PC-3 (cell line): Measurements from ENCODE around the gene GIMD1. TPM values are rescaled to one million over a fixed set of nuclear protein-coding genes. Genes with fewer than 3 reads are reported as not detected.

Experiments
- ATAC-seq: fragments of 200-7000 bp; cut with Tn5 transposase; 2 replicates; pipeline ENCODE4 v1.9.1; 2020; ENCODE audit warnings: mild to moderate bottlenecking, moderate library complexity
- BruUV-seq: library from RNA; stranded (reverse); fragments of 400-500 nt; replicated peaks from 2 replicates; lab custom pipeline; 2021; lab: Mats Ljungman, UMichigan
- CTCF ChIA-PET: fragments of 300-600 bp; sonication (Branson Sonifier 250); formaldehyde crosslinking; loops from one replicate; lab custom pipeline; 2022; ENCODE audit warnings: antibody characterized with exemption; lab: Charles Lee
- POLR2A ChIA-PET: fragments of 300-600 bp; sonication (Branson Sonifier 250); formaldehyde crosslinking; loops from one replicate; lab custom pipeline; 2022; ENCODE audit warnings: antibody characterized with exemption; ENCODE audit not compliant: unreplicated experiment; lab: Charles Lee
- DNase-seq: peaks from one replicate; pipeline ENCODE4 v3.0.0-alpha.2; 2015
- H2AFZ ChIP-seq: fragments of 300-600 bp; sonication (generic); 2 replicates; pipeline ENCODE4 v1.6.0; 2016; ENCODE audit warnings: antibody characterized with exemption, low read length
- H3F3A ChIP-seq: fragments of 300-600 bp; sonication (generic); one replicate; pipeline ENCODE4 v1.6.0; 2017; ENCODE audit warnings: antibody characterized with exemption, low read length, control low read depth, mild to moderate bottlenecking; ENCODE audit not compliant: unreplicated experiment
- H3K27ac ChIP-seq: fragments of 300-600 bp; sonication (generic); 2 replicates; pipeline ENCODE4 v1.5.1; 2016; ENCODE audit warnings: mild to moderate bottlenecking, low read length
- H3K27me3 ChIP-seq: fragments of 300-600 bp; sonication (generic); 2 replicates; pipeline ENCODE4 v1.6.1; 2016; ENCODE audit warnings: low read length, mixed read lengths
- H3K36me3 ChIP-seq: fragments of 300-600 bp; sonication (generic); 2 replicates; pipeline ENCODE4 v1.6.1; 2016; ENCODE audit warnings: low read depth, mixed run types, low read length, mixed read lengths
- H3K4me1 ChIP-seq: fragments of 300-600 bp; sonication (generic); 2 replicates; pipeline ENCODE4 v1.5.1; 2016; ENCODE audit warnings: low read length; ENCODE audit not compliant: insufficient read depth
- H3K4me2 ChIP-seq: fragments of 300-600 bp; sonication (generic); 2 replicates; pipeline ENCODE4 v1.6.0; 2016; ENCODE audit warnings: low read length
- H3K4me3 ChIP-seq: fragments of 300-600 bp; sonication (generic); 2 replicates; pipeline ENCODE4 v1.5.1; 2016; ENCODE audit warnings: mild to moderate bottlenecking, low read length, mixed read lengths
- H3K79me2 ChIP-seq: fragments of 300-600 bp; sonication (generic); 2 replicates; pipeline ENCODE4 v1.6.1; 2017; ENCODE audit warnings: low read length, mixed read lengths
- H3K9ac ChIP-seq: fragments of 300-600 bp; sonication (generic); 2 replicates; pipeline ENCODE4 v1.6.0; 2016; ENCODE audit warnings: mild to moderate bottlenecking, low read length
- H3K9me2 ChIP-seq: fragments of 300-600 bp; sonication (generic); replicated peaks from 2 replicates; pipeline ENCODE4 v1.6.1; 2016; ENCODE audit warnings: mixed run types, low read length, mixed read lengths
- H3K9me3 ChIP-seq: fragments of 300-600 bp; sonication (generic); 2 replicates; pipeline ENCODE4 v1.6.1; 2016; ENCODE audit warnings: low read length, mixed read lengths
- H4K20me1 ChIP-seq: fragments of 300-600 bp; sonication (generic); 2 replicates; pipeline ENCODE4 v1.6.1; 2016; ENCODE audit warnings: low read length, mixed read lengths
- CTCF ChIP-seq: fragments of 300-600 bp; sonication (generic); conservative IDR thresholded peaks from 2 replicates; pipeline ENCODE4 v1.5.1; 2017; ENCODE audit warnings: antibody characterized with exemption, low read depth, mild to moderate bottlenecking, low read length
- EZH2 ChIP-seq: fragments of 300-600 bp; sonication (generic); IDR thresholded peaks from one replicate; pipeline ENCODE4 v1.6.1; 2017; ENCODE audit warnings: antibody characterized with exemption, mild to moderate bottlenecking, low read length; ENCODE audit not compliant: unreplicated experiment
- EZH2phosphoT487 ChIP-seq: fragments of 300-600 bp; sonication (generic); IDR thresholded peaks from 2 replicates; pipeline ENCODE4 v1.6.1; 2018; ENCODE audit warnings: mild to moderate bottlenecking, antibody characterized with exemption, low read length, borderline replicate concordance
- intact Hi-C: fragments of 100-400 bp; cut with micrococcal nuclease; formaldehyde crosslinking; loops from 2 replicates; pipeline ENCODE4 v1.9.0; 2023
- total RNA-seq: library from RNA; depleted of rRNA; stranded (reverse); fragments of >200 nt; gene quantifications from 2 replicates; pipeline ENCODE4 v1.2.3, GENCODE V29; 2014

GIMD1 gene
- total RNA-seq, 1 experiment from 2014 or later = 0.22 TPM

GRCh38 chr4:106320235-106320634 is 48.3 kb downstream of the GIMD1 start:
- ChIA-PET POLR2A (no interaction called here), CTCF (no interaction called here)
- no peak for DNase-seq
- BruUV-seq = no TSS peak
- Histone ChIP-seq H3K9me2 (no peaks in the 10 kb centered on the region), H3K4me1 (peaks cover 19% of the 10 kb centered on the region), H2AFZ (no peak overlapping the region), H3F3A (no peaks in the 10 kb centered on the region), H3K27ac (no peak overlapping the region), H3K36me3 (peaks cover 3% of the 10 kb centered on the region; the same call in 1 of the 2 replicates), H3K79me2 (peaks cover 60% of the 10 kb centered on the region), H3K4me3 (no peak overlapping the region), H3K27me3 (no peaks in the 10 kb centered on the region), H4K20me1 (no peaks in the 10 kb centered on the region), H3K4me2 (no peak overlapping the region), H3K9me3 (no peaks in the 10 kb centered on the region), H3K9ac (no peak overlapping the region)
- intact Hi-C loops = no loop called here
- TF ChIP-seq EZH2phosphoT487 (no peak), CTCF (no peak), EZH2 (no peak)
- no peak for ATAC-seq

DNA sequence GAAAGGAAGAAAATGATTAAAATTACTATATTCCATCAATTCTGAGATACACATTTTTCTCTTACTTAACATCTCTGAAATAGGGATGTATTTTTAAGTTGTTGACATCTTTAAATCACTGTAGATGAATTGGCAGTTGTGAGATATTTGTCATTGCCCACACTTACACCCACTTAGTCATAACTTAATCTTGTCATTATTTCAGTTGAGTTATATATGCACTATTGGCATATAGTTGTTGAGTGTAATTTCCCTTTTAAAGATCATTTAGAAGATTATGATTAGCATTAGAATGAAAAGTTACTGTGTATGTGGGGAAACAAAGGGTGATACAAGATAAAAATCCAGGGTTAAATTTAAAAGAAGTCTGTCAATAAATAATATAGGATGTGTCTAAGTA is 50.1 kb downstream of the GIMD1 start:
- H3K4me2 ChIP-seq = peak overlapping the region; percentile 90
- peaks cover 24% of the 10 kb centered on the region for H3K4me1 ChIP-seq
- no peak for TF ChIP-seq CTCF
- no peak for TF ChIP-seq EZH2phosphoT487
- TF ChIP-seq EZH2 = no peak
- no peaks in the 10 kb centered on the region for H3K9me3 ChIP-seq
- POLR2A ChIA-PET = no interaction called here
- no peak for ATAC-seq
- CTCF ChIA-PET = no interaction called here
- H3K4me3 ChIP-seq = peak overlapping the region; percentile 86; the same call in 1 of the 2 replicates
- H3F3A ChIP-seq = no peaks in the 10 kb centered on the region
- no peaks in the 10 kb centered on the region for H4K20me1 ChIP-seq
- peak; percentile 6 for DNase-seq
- no TSS peak for BruUV-seq
- intact Hi-C loops = loop anchor here (5.0 kb wide), 1 partner anchor 51 kb away; no protein-coding TSS in a partner anchor
- H3K36me3 ChIP-seq = no peaks in the 10 kb centered on the region
- peaks cover 71% of the 10 kb centered on the region for H3K79me2 ChIP-seq
- H3K27me3 ChIP-seq = no peaks in the 10 kb centered on the region
- no peaks in the 10 kb centered on the region for H3K9me2 ChIP-seq
- no peak overlapping the region for H3K27ac ChIP-seq
- H3K9ac ChIP-seq = no peak overlapping the region
- H2AFZ ChIP-seq = no peak overlapping the region

- ChIA-PET CTCF (no interaction called here), POLR2A (no interaction called here)
- TF ChIP-seq EZH2phosphoT487 (no peak), CTCF (no peak)
- DNase-seq (no peak), ATAC-seq (no peak)
- intact Hi-C loops = loop anchor here (5.0 kb wide), 1 partner anchor 51 kb away; no protein-coding TSS in a partner anchor
- Histone ChIP-seq H3K9me3 (no peaks in the 10 kb centered on the region), H3K9ac (no peak overlapping the region), H3K4me2 (peak overlapping the region; percentile 90), H3K79me2 (peaks cover 73% of the 10 kb centered on the region), H3K27me3 (no peaks in the 10 kb centered on the region), H3K4me3 (peak overlapping the region; percentile 86), H2AFZ (no peak overlapping the region), H3K27ac (no peak overlapping the region), H3K4me1 (peaks cover 28% of the 10 kb centered on the region), H3K9me2 (no peaks in the 10 kb centered on the region), H3K36me3 (no peaks in the 10 kb centered on the region), H3F3A (no peaks in the 10 kb centered on the region), H4K20me1 (no peaks in the 10 kb centered on the region)
- no TSS peak for BruUV-seq
Observed at GRCh38 chr4:106317815-106318214, 50.8 kb downstream of the GIMD1 start.
